IMR-90 (cell line): Measurements from ENCODE around the gene FNDC11. TPM values are rescaled to one million over a fixed set of nuclear protein-coding genes. Genes with fewer than 3 reads are reported as not detected.
"Not testable (repeated sequence)": the region's sequence is repeated elsewhere in the genome, so short reads cannot be mapped to it uniquely, and the experiment has no call there.

Experiments used
- ATAC-seq: fragments of 200-7000 bp; cut with Tn5 transposase; 2 replicates; pipeline ENCODE4 v1.9.1; 2020; ENCODE audit warnings: low read depth, mild to moderate bottlenecking, moderate library complexity
- BruUV-seq: library from RNA; stranded (reverse); fragments of 400-500 nt; replicated peaks from 2 replicates; lab custom pipeline; 2021; lab: Mats Ljungman, UMichigan
- CTCF ChIA-PET: fragments of 300-600 bp; formaldehyde crosslinking; extraction: SDS; loops from one replicate; lab custom pipeline; 2021; ENCODE audit warnings: antibody characterized with exemption; lab: Yijun Ruan, JAX
- POLR2A ChIA-PET: fragments of 300-600 bp; sonication (Branson Sonifier 250); formaldehyde crosslinking; loops from one replicate; lab custom pipeline; 2022; ENCODE audit warnings: antibody characterized with exemption; ENCODE audit not compliant: unreplicated experiment; lab: Charles Lee
- DNase-seq: peaks from one replicate; pipeline ENCODE4 v3.0.0; 2013
- H2AFZ ChIP-seq: replicated peaks from 2 replicates; pipeline ENCODE3; 2013; ENCODE audit warnings: low read length, mild to moderate bottlenecking; ENCODE audit not compliant: poor library complexity
- H2AK5ac ChIP-seq: 2 replicates; pipeline ENCODE4 v1.6.1; 2013; ENCODE audit warnings: low read depth, low read length, inconsistent platforms
- H2AK9ac ChIP-seq: replicated peaks from 2 replicates; pipeline ENCODE3; 2013; ENCODE audit warnings: mild to moderate bottlenecking, low read depth, low read length, moderate library complexity; ENCODE audit not compliant: poor library complexity
- H2BK120ac ChIP-seq: 2 replicates; pipeline ENCODE4 v1.6.1; 2013; ENCODE audit warnings: low read depth, low read length, inconsistent platforms
- H2BK15ac ChIP-seq: 3 replicates; pipeline ENCODE4 v1.6.1; 2013; ENCODE audit warnings: low read depth, low read length, inconsistent platforms
- H2BK20ac ChIP-seq: 2 replicates; pipeline ENCODE4 v1.6.1; 2013; ENCODE audit warnings: low read depth, mild to moderate bottlenecking, inconsistent platforms, low read length, moderate library complexity
- H2BK5ac ChIP-seq: 2 replicates; pipeline ENCODE4 v1.6.1; 2013; ENCODE audit warnings: mild to moderate bottlenecking, low read depth, low read length, inconsistent platforms; ENCODE audit not compliant: poor library complexity, severe bottlenecking
- H3K14ac ChIP-seq: replicated peaks from 2 replicates; pipeline ENCODE4 v1.6.1; 2013; ENCODE audit warnings: low read depth, low read length, inconsistent platforms
- H3K18ac ChIP-seq: 2 replicates; pipeline ENCODE4 v1.6.1; 2013; ENCODE audit warnings: low read depth, low read length, control low read depth
- H3K23ac ChIP-seq: 2 replicates; pipeline ENCODE4 v1.6.1; 2013; ENCODE audit warnings: low read depth, low read length, inconsistent platforms
- H3K27ac ChIP-seq: 2 replicates; pipeline ENCODE4 v1.5.1; 2013; ENCODE audit warnings: mild to moderate bottlenecking, control low read depth, low read length; ENCODE audit not compliant: insufficient read depth
- H3K27me3 ChIP-seq: 2 replicates; pipeline ENCODE4 v1.6.1; 2013; ENCODE audit warnings: low read length; ENCODE audit not compliant: control insufficient read depth, insufficient read depth
- H3K36me3 ChIP-seq: 2 replicates; pipeline ENCODE4 v1.6.1; 2013; ENCODE audit warnings: low read length, mixed read lengths; ENCODE audit not compliant: control insufficient read depth, insufficient read depth
- H3K4ac ChIP-seq: 2 replicates; pipeline ENCODE4 v1.6.1; 2013; ENCODE audit warnings: low read depth, low read length, inconsistent platforms
- H3K4me1 ChIP-seq: 2 replicates; pipeline ENCODE4 v1.6.1; 2013; ENCODE audit warnings: low read length, mixed read lengths; ENCODE audit not compliant: control insufficient read depth, insufficient read depth
- H3K4me2 ChIP-seq: 2 replicates; pipeline ENCODE4 v1.6.1; 2013; ENCODE audit warnings: low read depth, mild to moderate bottlenecking, control low read depth, low read length, moderate library complexity
- H3K4me3 ChIP-seq: 2 replicates; pipeline ENCODE4 v1.5.1; 2013; ENCODE audit warnings: low read depth, mild to moderate bottlenecking, control low read depth, low read length, moderate library complexity; ENCODE audit not compliant: insufficient read depth
- H3K56ac ChIP-seq: 2 replicates; pipeline ENCODE4 v1.6.1; 2013; ENCODE audit warnings: low read length, inconsistent platforms; ENCODE audit not compliant: insufficient read depth; ENCODE audit errors: extremely low read depth
- H3K79me1 ChIP-seq, 2 experiments: 2 replicates each; pipeline ENCODE4 v1.6.1; 2013; ENCODE audit warnings: low read length in 2 of 2, inconsistent platforms in 1 of 2, low read depth in 1 of 2
- H3K9ac ChIP-seq: 2 replicates; pipeline ENCODE4 v1.6.1; 2013; ENCODE audit warnings: low read depth, low read length, control low read depth
- H3K9me1 ChIP-seq: 2 replicates; pipeline ENCODE4 v1.6.1; 2013; ENCODE audit warnings: low read length, inconsistent platforms; ENCODE audit not compliant: insufficient read depth
- H3K9me3 ChIP-seq: 2 replicates; pipeline ENCODE4 v1.6.1; 2013; ENCODE audit warnings: low read length; ENCODE audit not compliant: control insufficient read depth, insufficient read depth
- H4K20me1 ChIP-seq: 2 replicates; pipeline ENCODE4 v1.6.1; 2013; ENCODE audit warnings: low read length, inconsistent platforms; ENCODE audit not compliant: insufficient read depth
- H4K5ac ChIP-seq: 2 replicates; pipeline ENCODE4 v1.6.1; 2013; ENCODE audit warnings: mild to moderate bottlenecking, low read depth, low read length, control low read depth
- H4K8ac ChIP-seq, 2 experiments: 2 replicates each; pipeline ENCODE4 v1.6.1; 2013; ENCODE audit warnings: low read depth in 2 of 2, low read length in 2 of 2, control low read depth in 1 of 2, inconsistent platforms in 1 of 2
- H4K91ac ChIP-seq: 2 replicates; pipeline ENCODE4 v1.6.1; 2013; ENCODE audit warnings: low read depth, low read length, inconsistent platforms; ENCODE audit not compliant: insufficient read depth
- CHD1 ChIP-seq: IDR thresholded peaks from 2 replicates; pipeline ENCODE4 v1.6.1; 2012; ENCODE audit warnings: low read depth, low read length, improper control_type of control experiment
- FOS ChIP-seq: fragments of 150-350 bp; IDR thresholded peaks from 2 replicates; pipeline ENCODE4 v1.6.1; 2016; ENCODE audit warnings: low read depth, low read length
- MAZ ChIP-seq: IDR thresholded peaks from 2 replicates; pipeline ENCODE4 v1.6.1; 2012; ENCODE audit warnings: low read depth, mild to moderate bottlenecking, low read length, improper control_type of control experiment, moderate library complexity, borderline replicate concordance
- MXI1 ChIP-seq: IDR thresholded peaks from 2 replicates; pipeline ENCODE4 v1.6.1; 2012; ENCODE audit warnings: low read depth, mild to moderate bottlenecking, low read length, moderate library complexity, borderline replicate concordance
- NFE2L2 ChIP-seq: fragments of 150-350 bp; IDR thresholded peaks from 2 replicates; pipeline ENCODE4 v1.6.1; 2016; ENCODE audit warnings: low read depth, mild to moderate bottlenecking, low read length
- POLR2A ChIP-seq: IDR thresholded peaks from 2 replicates; pipeline ENCODE4 v1.6.1; 2012; ENCODE audit warnings: mild to moderate bottlenecking, low read depth, low read length
- RCOR1 ChIP-seq: IDR thresholded peaks from 2 replicates; pipeline ENCODE4 v1.6.1; 2012; ENCODE audit warnings: mild to moderate bottlenecking, low read length, improper control_type of control experiment; ENCODE audit not compliant: insufficient replicate concordance
- WGBS, 2 experiments: methylation state at CpG; one replicate each; pipeline versions ENCODE4 v1.1.5 to v1.1.7; 2013; ENCODE audit warnings: missing lambda C conversion rate in 2 of 2; ENCODE audit not compliant: insufficient read length in 1 of 2; ENCODE audit errors: extremely low coverage in 2 of 2; 5-methylcytosine and 5-hydroxymethylcytosine counted together
- dilution Hi-C: fragments of 300-500 bp; cut with HindIII; formaldehyde crosslinking; loops from one replicate; pipeline ENCODE4 v1.14.3; 2018; ENCODE audit warnings: low sequenced_read_pairs; ENCODE audit not compliant: unreplicated experiment
- in situ Hi-C: fragments of 300-500 bp; cut with MboI; formaldehyde crosslinking; loops from 3 replicates; pipeline ENCODE4 v1.14.3; 2019; ENCODE audit warnings: low sequenced_read_pairs, inconsistent platforms, mixed read lengths
- intact Hi-C: fragments of 100-400 bp; cut with micrococcal nuclease; formaldehyde crosslinking; loops from 2 replicates; pipeline ENCODE4 v1.10.0; 2022
- polyA plus RNA-seq, 3 experiments: library from polyadenylated mRNA; depleted of rRNA; stranded (reverse); fragments of >200 nt; gene quantifications; 2 replicates each; pipeline ENCODE4 v1.2.3, GENCODE V29; 2012; ENCODE audit warnings: low replicate concordance in 1 of 3
- total RNA-seq: library from RNA; depleted of rRNA; stranded (reverse); fragments of >200 nt; gene quantifications from 2 replicates; pipeline ENCODE4 v1.2.3, GENCODE V29; 2012

The FNDC11 gene
- total and polyA plus RNA-seq, 2 of the 4 experiments (the other 2 are of a cell fraction), result 0.36 to 1.0 TPM

- H4K20me1 ChIP-seq, result no peaks in the 10 kb centered on the region
- H3K27me3 ChIP-seq, result peaks cover 4% of the 10 kb centered on the region
- ChIA-PET POLR2A (no interaction called here), CTCF (no interaction called here)
- WGBS, 2 experiments, result no CpG with 5 or more reads among the region's 3 CpGs
- BruUV-seq, result no TSS peak
- DNase-seq (no peak), ATAC-seq (no peak)
- no peak overlapping the region for H3K4me3 ChIP-seq
- H2AK9ac ChIP-seq, result no peak overlapping the region
- H2AFZ ChIP-seq, result no peak overlapping the region
- no peak overlapping the region for H3K27ac ChIP-seq
- no peak overlapping the region for H4K5ac ChIP-seq
- no peak overlapping the region for H4K8ac ChIP-seq
- no peak overlapping the region for H3K23ac ChIP-seq
- no peak overlapping the region for H2BK5ac ChIP-seq
- no peak overlapping the region for H3K9ac ChIP-seq
- H2BK20ac ChIP-seq, result no peak overlapping the region
- TF ChIP-seq MXI1, result no peak
- TF ChIP-seq RCOR1, result no peak
- no peak for TF ChIP-seq POLR2A
- no peak for TF ChIP-seq CHD1
- TF ChIP-seq FOS, result no peak
- TF ChIP-seq NFE2L2, result no peak
- TF ChIP-seq MAZ, result no peak
- H2BK120ac ChIP-seq, result no peak overlapping the region
- H3K18ac ChIP-seq, result no peak overlapping the region
- no peaks in the 10 kb centered on the region for H3K79me1 ChIP-seq
- no peak overlapping the region for H3K4ac ChIP-seq
- H3K4me1 ChIP-seq, result 0 out of 2 replicates have a peak, but pooled peaks cover 1% of the 10 kb centered on the region
- dilution Hi-C loops, result no loop called here
- in situ Hi-C loops, result no loop called here
- H3K36me3 ChIP-seq, result 0 out of 2 replicates have a peak, but pooled peaks cover 1% of the 10 kb centered on the region
- no peak overlapping the region for H4K91ac ChIP-seq
- H3K4me2 ChIP-seq, result no peak overlapping the region
- H2BK15ac ChIP-seq, result no peak overlapping the region
- no peak overlapping the region for H3K14ac ChIP-seq
- no peak overlapping the region for H2AK5ac ChIP-seq
- no peaks in the 10 kb centered on the region for H3K9me1 ChIP-seq
- intact Hi-C loops, result no loop called here
- peaks cover 2% of the 10 kb centered on the region; the same call in 1 of the 2 replicates for H3K9me3 ChIP-seq
- H3K56ac ChIP-seq, result no peak overlapping the region
Observed at GRCh38 chr20:63513207-63513606, 40.8 kb upstream of the FNDC11 start.

GRCh38 chr20:63514520-63514919 is 39.4 kb upstream of the FNDC11 start:
- H3K9me1 ChIP-seq, H2BK20ac ChIP-seq, in situ Hi-C loops, H4K8ac ChIP-seq, H3K9ac ChIP-seq, H2BK5ac ChIP-seq, DNase-seq, H2AFZ ChIP-seq, H3K36me3 ChIP-seq, H4K5ac ChIP-seq, ATAC-seq, H3K4me3 ChIP-seq, POLR2A ChIA-PET, CTCF ChIA-PET, dilution Hi-C loops, H3K4me1 ChIP-seq, H3K9me3 ChIP-seq, H2BK120ac ChIP-seq, H3K56ac ChIP-seq, H4K91ac ChIP-seq, H3K23ac ChIP-seq, H3K14ac ChIP-seq, H3K79me1 ChIP-seq, H3K18ac ChIP-seq, H2AK5ac ChIP-seq, H2AK9ac ChIP-seq, H3K27ac ChIP-seq, H3K4ac ChIP-seq, H2BK15ac ChIP-seq, H4K20me1 ChIP-seq, BruUV-seq, H3K27me3 ChIP-seq, intact Hi-C loops, H3K4me2 ChIP-seq: not testable (repeated sequence)
- no CpG with 5 or more reads among the region's 10 CpGs for WGBS, 2 experiments
